Muscle layer of duodenum (tissue), 2 donors: ENCODE data around the gene ATP5F1B.

ENCODE experiments used
- H3K27ac ChIP-seq: one replicate; pipeline ENCODE4 v1.7.0; 2013; ENCODE audit warnings: mild to moderate bottlenecking, low read length
- H3K27me3 ChIP-seq: one replicate; pipeline ENCODE4 v1.7.0; 2013; ENCODE audit warnings: low read depth, mild to moderate bottlenecking, control low read depth, low read length
- H3K36me3 ChIP-seq, 2 donors: one replicate each; pipeline ENCODE4 v1.7.0; 2013; ENCODE audit warnings: low read length in 2 of 2, control low read depth in 1 of 2, mild to moderate bottlenecking in 1 of 2; ENCODE audit not compliant: insufficient read depth in 2 of 2, control insufficient read depth in 1 of 2
- H3K4me1 ChIP-seq, 2 donors: one replicate each; pipeline ENCODE4 v1.7.0; 2013; ENCODE audit warnings: low read length in 2 of 2, mild to moderate bottlenecking in 2 of 2, control low read depth in 1 of 2, moderate library complexity in 1 of 2; ENCODE audit not compliant: insufficient read depth in 2 of 2, control insufficient read depth in 1 of 2
- H3K4me3 ChIP-seq, 2 donors: one replicate each; pipeline ENCODE4 v1.7.0; 2013; ENCODE audit warnings: low read length in 2 of 2, low read depth in 1 of 2, mild to moderate bottlenecking in 1 of 2
- H3K9me3 ChIP-seq, 2 donors: one replicate each; pipeline ENCODE4 v1.7.0; 2013; ENCODE audit warnings: low read length in 2 of 2, control low read depth in 1 of 2, mild to moderate bottlenecking in 1 of 2; ENCODE audit not compliant: control insufficient read depth in 1 of 2
- donor health status: healthy.

ATP5F1B gene

GRCh38 chr12:56644654-56645053 lies 1.1 kb downstream of the ATP5F1B start:
- Histone ChIP-seq H3K27me3 (no peaks in the 10 kb centered on the region), H3K36me3 (peaks cover 32 to 34% of the 10 kb centered on the region in 2 donors), H3K4me1 (peaks cover 5 to 30% of the 10 kb centered on the region in 2 donors), H3K9me3 (no peaks in the 10 kb centered on the region), H3K27ac (peak overlapping the region; percentile 100), H3K4me3 (peak overlapping the region; percentile 95 to 100)

- Histone ChIP-seq H3K4me1 (peaks cover 6 to 47% of the 10 kb centered on the region in 2 donors), H3K27me3 (no peaks in the 10 kb centered on the region), H3K4me3 (no peak overlapping the region), H3K36me3 (peaks cover 51 to 54% of the 10 kb centered on the region in 2 donors), H3K27ac (no peak overlapping the region), H3K9me3 (no peaks in the 10 kb centered on the region)
Measured at GRCh38 chr12:56641219-56641618, 4.6 kb downstream of the ATP5F1B start.

GRCh38 chr12:56637621-56638020 lies 8.2 kb downstream of the ATP5F1B start:
- peak overlapping the region in 1 of 2 donors; percentile 80 for H3K4me3 ChIP-seq
- H3K27ac ChIP-seq: no peak overlapping the region
- no peaks in the 10 kb centered on the region for H3K27me3 ChIP-seq
- H3K4me1 ChIP-seq: peaks cover 15 to 47% of the 10 kb centered on the region in 2 donors
- H3K9me3 ChIP-seq: no peaks in the 10 kb centered on the region
- peaks cover 37 to 44% of the 10 kb centered on the region in 2 donors for H3K36me3 ChIP-seq

GRCh38 chr12:56636675-56637540 lies 8.9 kb downstream of the ATP5F1B start:
- peaks cover 22 to 47% of the 10 kb centered on the region in 2 donors for H3K4me1 ChIP-seq
- no peaks in the 10 kb centered on the region for H3K9me3 ChIP-seq
- peak overlapping the region; percentile 80 to 89 for H3K4me3 ChIP-seq
- no peaks in the 10 kb centered on the region for H3K27me3 ChIP-seq
- peaks cover 30 to 37% of the 10 kb centered on the region in 2 donors for H3K36me3 ChIP-seq
- H3K27ac ChIP-seq: peak overlapping the region; percentile 98

- peak overlapping the region; percentile 80 to 89 for H3K4me3 ChIP-seq
- H3K27me3 ChIP-seq: no peaks in the 10 kb centered on the region
- peaks cover 27 to 33% of the 10 kb centered on the region in 2 donors for H3K36me3 ChIP-seq
- H3K27ac ChIP-seq: peak overlapping the region; percentile 98
- peaks cover 28 to 52% of the 10 kb centered on the region in 2 donors for H3K4me1 ChIP-seq
- H3K9me3 ChIP-seq: no peaks in the 10 kb centered on the region
Measured at GRCh38 chr12:56635806-56636674, 9.7 kb downstream of the ATP5F1B start.

- Histone ChIP-seq H3K27me3 (no peaks in the 10 kb centered on the region), H3K27ac (peak overlapping the region; percentile 98), H3K36me3 (peaks cover 22 to 27% of the 10 kb centered on the region in 2 donors), H3K4me3 (peak overlapping the region; percentile 80 to 89), H3K9me3 (no peaks in the 10 kb centered on the region), H3K4me1 (peaks cover 28 to 59% of the 10 kb centered on the region in 2 donors)
Measured at GRCh38 chr12:56634837-56635791, 10.7 kb downstream of the ATP5F1B start.

GRCh38 chr12:56634242-56634836 lies 11.4 kb downstream of the ATP5F1B start:
- Histone ChIP-seq H3K9me3 (no peaks in the 10 kb centered on the region), H3K27ac (peak overlapping the region; percentile 98), H3K27me3 (no peaks in the 10 kb centered on the region), H3K36me3 (peaks cover 15 to 27% of the 10 kb centered on the region in 2 donors), H3K4me3 (peak overlapping the region; percentile 80 to 89), H3K4me1 (peaks cover 28 to 55% of the 10 kb centered on the region in 2 donors)

GRCh38 chr12:56633468-56634241 lies 12.1 kb downstream of the ATP5F1B start:
- H3K27me3 ChIP-seq: no peaks in the 10 kb centered on the region
- peak overlapping the region; percentile 80 to 89 for H3K4me3 ChIP-seq
- peaks cover 11 to 24% of the 10 kb centered on the region in 2 donors for H3K36me3 ChIP-seq
- H3K4me1 ChIP-seq: peaks cover 28 to 55% of the 10 kb centered on the region in 2 donors
- H3K9me3 ChIP-seq: no peaks in the 10 kb centered on the region
- H3K27ac ChIP-seq: peak overlapping the region; percentile 98

- Histone ChIP-seq H3K4me1 (peaks cover 28 to 56% of the 10 kb centered on the region in 2 donors), H3K4me3 (peak overlapping the region; percentile 51 to 80), H3K36me3 (peaks cover 4 to 17% of the 10 kb centered on the region in 2 donors), H3K27me3 (no peaks in the 10 kb centered on the region), H3K9me3 (no peaks in the 10 kb centered on the region), H3K27ac (no peak overlapping the region)
Measured at GRCh38 chr12:56632701-56633467, 12.9 kb downstream of the ATP5F1B start.
